ENCODE data around the gene WNT3. TPM values are rescaled to one million over a fixed set of nuclear protein-coding genes. Genes with fewer than 3 reads are reported as not detected.
"Not testable (repeated sequence)": the region's sequence is repeated elsewhere in the genome, so short reads cannot be mapped to it uniquely, and the experiment has no call there.

The WNT3 gene
- total RNA-seq, 1 experiment from 2014 or later, result 5.5 TPM

DNA sequence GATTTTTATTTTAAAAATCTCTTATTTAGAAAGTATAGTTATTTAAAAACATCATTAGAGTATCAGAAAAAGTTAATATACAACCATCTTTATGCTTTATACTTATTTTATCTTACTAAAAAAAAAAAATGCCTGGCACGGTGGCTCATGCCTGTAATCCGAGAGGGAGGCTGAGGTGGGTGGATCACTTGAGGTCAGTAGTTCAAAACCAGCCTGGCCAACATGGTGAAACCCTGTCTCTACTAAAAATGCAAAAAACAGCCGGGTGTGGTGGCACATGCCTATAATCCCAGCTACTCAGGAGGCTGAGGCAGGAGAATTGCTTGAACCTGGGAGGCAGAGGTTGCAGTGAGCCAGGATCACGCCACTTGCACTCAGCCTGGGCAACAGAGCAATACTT is 60.9 kb downstream of the WNT3 start:
- H3K9ac ChIP-seq (ENCODE audit: low read length); H3K27ac ChIP-seq (ENCODE audit: low read depth, low read length); DNase-seq (ENCODE audit: low read depth, low spot score); intact Hi-C loops (cut with micrococcal nuclease); POLR2A ChIA-PET; H3K27me3 ChIP-seq (ENCODE audit: insufficient read depth, low read length); CTCF ChIA-PET; H3K9me3 ChIP-seq (ENCODE audit: control insufficient read depth in 1 of 2, insufficient read depth in 1 of 2, low read depth in 1 of 2, low read length in 2 of 2); ATAC-seq; H3K9me2 ChIP-seq (ENCODE audit: insufficient read depth); H3K36me3 ChIP-seq (ENCODE audit: control insufficient read depth in 1 of 2, insufficient read depth in 2 of 2, low read length in 2 of 2); H3K4me3 ChIP-seq (replicated peaks in 1 of 2; ENCODE audit: low read depth in 1 of 2, low read length in 2 of 2); H2AFZ ChIP-seq (ENCODE audit: low read depth, low read length, poor library complexity, severe bottlenecking); H3K79me2 ChIP-seq (ENCODE audit: insufficient read depth, low read length); H4K20me1 ChIP-seq (ENCODE audit: insufficient read depth); RAD21 ChIA-PET (ENCODE audit: low non-redundant PET in 1 of 2, low total read pairs in 2 of 2, uncharacterized antibody in 2 of 2, unreplicated experiment in 2 of 2); BruUV-seq (replicated peaks): not testable (repeated sequence)
- peak overlapping the region; percentile 35 for H3K4me2 ChIP-seq (ENCODE audit: low read length)
- H3K4me1 ChIP-seq (ENCODE audit: control insufficient read depth in 1 of 2, insufficient read depth in 2 of 2, low read length in 2 of 2), result peaks cover 16 to 22% of the 10 kb centered on the region in 2 experiments
- TF ChIP-seq EGR1 (IDR thresholded peaks at IDR 0.05; ENCODE audit: low read depth), result 0 out of 2 replicates have a peak, but pooled peaks have one; percentile 16

GRCh38 chr17:46756861-46757260 is 61.6 kb downstream of the WNT3 start:
- no peaks in the 10 kb centered on the region for H3K9me3 ChIP-seq (ENCODE audit: control insufficient read depth in 1 of 2, insufficient read depth in 1 of 2, low read depth in 1 of 2, low read length in 2 of 2)
- no peaks in the 10 kb centered on the region for H4K20me1 ChIP-seq (ENCODE audit: insufficient read depth)
- DNase-seq (ENCODE audit: low read depth, low spot score) (no peak), ATAC-seq (no peak)
- no peak overlapping the region for H2AFZ ChIP-seq (ENCODE audit: low read depth, low read length, poor library complexity, severe bottlenecking)
- H3K27me3 ChIP-seq (ENCODE audit: insufficient read depth, low read length), result no peaks in the 10 kb centered on the region
- RAD21 ChIA-PET (ENCODE audit: low non-redundant PET in 1 of 2, low total read pairs in 2 of 2, uncharacterized antibody in 2 of 2, unreplicated experiment in 2 of 2), result no interaction called here
- H3K27ac ChIP-seq (ENCODE audit: low read depth, low read length), result no peak overlapping the region
- TF ChIP-seq CEBPB (IDR thresholded peaks at IDR 0.05; ENCODE audit: low read depth), result no peak
- TF ChIP-seq, protein P1, sequence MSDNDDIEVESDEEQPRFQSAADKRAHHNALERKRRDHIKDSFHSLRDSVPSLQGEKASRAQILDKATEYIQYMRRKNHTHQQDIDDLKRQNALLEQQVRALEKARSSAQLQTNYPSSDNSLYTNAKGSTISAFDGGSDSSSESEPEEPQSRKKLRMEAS (IDR thresholded peaks at IDR 0.05), result no peak
- TF ChIP-seq, protein P2, sequence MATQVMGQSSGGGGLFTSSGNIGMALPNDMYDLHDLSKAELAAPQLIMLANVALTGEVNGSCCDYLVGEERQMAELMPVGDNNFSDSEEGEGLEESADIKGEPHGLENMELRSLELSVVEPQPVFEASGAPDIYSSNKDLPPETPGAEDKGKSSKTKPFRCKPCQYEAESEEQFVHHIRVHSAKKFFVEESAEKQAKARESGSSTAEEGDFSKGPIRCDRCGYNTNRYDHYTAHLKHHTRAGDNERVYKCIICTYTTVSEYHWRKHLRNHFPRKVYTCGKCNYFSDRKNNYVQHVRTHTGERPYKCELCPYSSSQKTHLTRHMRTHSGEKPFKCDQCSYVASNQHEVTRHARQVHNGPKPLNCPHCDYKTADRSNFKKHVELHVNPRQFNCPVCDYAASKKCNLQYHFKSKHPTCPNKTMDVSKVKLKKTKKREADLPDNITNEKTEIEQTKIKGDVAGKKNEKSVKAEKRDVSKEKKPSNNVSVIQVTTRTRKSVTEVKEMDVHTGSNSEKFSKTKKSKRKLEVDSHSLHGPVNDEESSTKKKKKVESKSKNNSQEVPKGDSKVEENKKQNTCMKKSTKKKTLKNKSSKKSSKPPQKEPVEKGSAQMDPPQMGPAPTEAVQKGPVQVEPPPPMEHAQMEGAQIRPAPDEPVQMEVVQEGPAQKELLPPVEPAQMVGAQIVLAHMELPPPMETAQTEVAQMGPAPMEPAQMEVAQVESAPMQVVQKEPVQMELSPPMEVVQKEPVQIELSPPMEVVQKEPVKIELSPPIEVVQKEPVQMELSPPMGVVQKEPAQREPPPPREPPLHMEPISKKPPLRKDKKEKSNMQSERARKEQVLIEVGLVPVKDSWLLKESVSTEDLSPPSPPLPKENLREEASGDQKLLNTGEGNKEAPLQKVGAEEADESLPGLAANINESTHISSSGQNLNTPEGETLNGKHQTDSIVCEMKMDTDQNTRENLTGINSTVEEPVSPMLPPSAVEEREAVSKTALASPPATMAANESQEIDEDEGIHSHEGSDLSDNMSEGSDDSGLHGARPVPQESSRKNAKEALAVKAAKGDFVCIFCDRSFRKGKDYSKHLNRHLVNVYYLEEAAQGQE (IDR thresholded peaks at IDR 0.05; ENCODE audit: low read depth), result no peak
- POLR2A ChIA-PET, result no interaction called here
- intact Hi-C loops (cut with micrococcal nuclease), result no loop called here
- H3K4me3 ChIP-seq (replicated peaks in 1 of 2; ENCODE audit: low read depth in 1 of 2, low read length in 2 of 2), result no peak overlapping the region
- BruUV-seq (replicated peaks), result no TSS peak
- H3K4me1 ChIP-seq (ENCODE audit: control insufficient read depth in 1 of 2, insufficient read depth in 2 of 2, low read length in 2 of 2), result peaks cover 16 to 22% of the 10 kb centered on the region in 2 experiments
- H3K36me3 ChIP-seq (ENCODE audit: control insufficient read depth in 1 of 2, insufficient read depth in 2 of 2, low read length in 2 of 2), result peaks cover 3 to 5% of the 10 kb centered on the region in 2 experiments; a peak in 1 of 4 replicates
- no peak overlapping the region for H3K9ac ChIP-seq (ENCODE audit: low read length)
- no peaks in the 10 kb centered on the region for H3K79me2 ChIP-seq (ENCODE audit: insufficient read depth, low read length)
- no peaks in the 10 kb centered on the region for H3K9me2 ChIP-seq (ENCODE audit: insufficient read depth)
- peak overlapping the region; percentile 35; the same call in 1 of the 2 replicates for H3K4me2 ChIP-seq (ENCODE audit: low read length)
- CTCF ChIA-PET, result no interaction called here

Data from HCT116 (cell line).